SHP77 treated with DMSO at 0.1 percent for 48 hours (cell line): ENCODE data around the gene KCNJ10.
"Not testable (repeated sequence)": the region's sequence is repeated elsewhere in the genome, so short reads cannot be mapped to it uniquely, and the experiment has no call there.

Source experiments
- DNase-seq: peaks from one replicate; lab custom pipeline; 2025; lab: John Stamatoyannopoulos, UW

The KCNJ10 gene

GRCh38 chr1:160061369-160062229 lies 8.4 kb downstream of the KCNJ10 start:
- DNase-seq = no peak

- DNase-seq = no peak
These were observed 11.9 kb downstream of the KCNJ10 start for GRCh38 chr1:160058087-160058486.

- no peak for DNase-seq
These were observed 13.3 kb downstream of the KCNJ10 start for GRCh38 chr1:160056648-160057169.

- no peak for DNase-seq
These were observed 16.2 kb downstream of the KCNJ10 start for GRCh38 chr1:160053548-160054365.

GRCh38 chr1:160052936-160053335 lies 17.0 kb downstream of the KCNJ10 start:
- DNase-seq = no peak

GRCh38 chr1:160050619-160051018 lies 19.3 kb downstream of the KCNJ10 start:
- DNase-seq = no peak

GRCh38 chr1:160050182-160050581 lies 19.8 kb downstream of the KCNJ10 start:
- not testable (repeated sequence) for DNase-seq

GRCh38 chr1:160049101-160049500 lies 20.9 kb downstream of the KCNJ10 start:
- no peak for DNase-seq

GRCh38 chr1:160048335-160048734 lies 21.6 kb downstream of the KCNJ10 start:
- no peak for DNase-seq

- DNase-seq = no peak
These were observed 22.6 kb downstream of the KCNJ10 start for GRCh38 chr1:160047111-160047991.

- no peak for DNase-seq
These were observed 23.4 kb downstream of the KCNJ10 start for GRCh38 chr1:160046494-160047110.

GRCh38 chr1:160045653-160046052 lies 24.3 kb downstream of the KCNJ10 start:
- DNase-seq = no peak

GRCh38 chr1:160043543-160043942 lies 26.4 kb downstream of the KCNJ10 start:
- no peak for DNase-seq

- no peak for DNase-seq
These were observed 29.5 kb downstream of the KCNJ10 start for GRCh38 chr1:160040476-160040875.

- DNase-seq = no peak
These were observed 37.7 kb downstream of the KCNJ10 start for GRCh38 chr1:160032165-160032820.

- peak; percentile 91 for DNase-seq
These were observed 38.4 kb downstream of the KCNJ10 start, which contains the start of gene PIGM for GRCh38 chr1:160031365-160032164. PIGM (minus strand) TSS chr1:160031990; CDS start chr1:160031739, 251 bp downstream.

- no peak for DNase-seq
These were observed 39.1 kb downstream of the KCNJ10 start for GRCh38 chr1:160030657-160031364.

GRCh38 chr1:160028426-160028825 lies 41.5 kb downstream of the KCNJ10 start:
- no peak for DNase-seq

- DNase-seq = no peak
These were observed 44.6 kb downstream of the KCNJ10 start for GRCh38 chr1:160025314-160025713.
